SU-DHL-6 (cell line): ENCODE data around the gene TPRA1.

Experiments used
- EZH2phosphoT487 ChIP-seq: fragments of 200-600 bp; sonication (generic), shearing (Covaris generic); conservative IDR thresholded peaks from 2 replicates; pipeline ENCODE4 v1.6.1; 2018; ENCODE audit warnings: mild to moderate bottlenecking, antibody characterized with exemption, low read length, moderate library complexity, mixed read lengths
- TF ChIP-seq, protein P1 (sequence below): fragments of 200-600 bp; sonication (generic); IDR thresholded peaks from one replicate; pipeline ENCODE4 v1.5.1; 2017; ENCODE audit warnings: antibody characterized with exemption, mild to moderate bottlenecking, low read length, moderate library complexity; ENCODE audit not compliant: insufficient read depth, poor library complexity, severe bottlenecking

GRCh38 chr3:127629467-127630403, 39.2 kb upstream of the TPRA1 start:
- TF ChIP-seq, protein P1, sequence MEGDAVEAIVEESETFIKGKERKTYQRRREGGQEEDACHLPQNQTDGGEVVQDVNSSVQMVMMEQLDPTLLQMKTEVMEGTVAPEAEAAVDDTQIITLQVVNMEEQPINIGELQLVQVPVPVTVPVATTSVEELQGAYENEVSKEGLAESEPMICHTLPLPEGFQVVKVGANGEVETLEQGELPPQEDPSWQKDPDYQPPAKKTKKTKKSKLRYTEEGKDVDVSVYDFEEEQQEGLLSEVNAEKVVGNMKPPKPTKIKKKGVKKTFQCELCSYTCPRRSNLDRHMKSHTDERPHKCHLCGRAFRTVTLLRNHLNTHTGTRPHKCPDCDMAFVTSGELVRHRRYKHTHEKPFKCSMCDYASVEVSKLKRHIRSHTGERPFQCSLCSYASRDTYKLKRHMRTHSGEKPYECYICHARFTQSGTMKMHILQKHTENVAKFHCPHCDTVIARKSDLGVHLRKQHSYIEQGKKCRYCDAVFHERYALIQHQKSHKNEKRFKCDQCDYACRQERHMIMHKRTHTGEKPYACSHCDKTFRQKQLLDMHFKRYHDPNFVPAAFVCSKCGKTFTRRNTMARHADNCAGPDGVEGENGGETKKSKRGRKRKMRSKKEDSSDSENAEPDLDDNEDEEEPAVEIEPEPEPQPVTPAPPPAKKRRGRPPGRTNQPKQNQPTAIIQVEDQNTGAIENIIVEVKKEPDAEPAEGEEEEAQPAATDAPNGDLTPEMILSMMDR = no peak
- TF ChIP-seq EZH2phosphoT487 = no peak
